Effector memory CD8-positive, alpha-beta T cell (primary cell): ENCODE measurements around the gene SNAP25.

Source experiments
- ATAC-seq: fragments of 150-1000 bp; cut with Tn5 transposase; replicated peaks from 2 replicates; pipeline ENCODE4 v1.10.0; 2021; ENCODE audit warnings: mild to moderate bottlenecking, moderate library complexity
- DNase-seq, 3 experiments: peaks; one replicate each; pipeline ENCODE4 v3.0.0; 2021
- H3K27ac Mint-ChIP-seq, 2 donors: one replicate each; pipeline ENCODE4 v1.8.0; 2022; ENCODE audit warnings: mild to moderate bottlenecking in 2 of 2, mixed read lengths in 2 of 2, moderate library complexity in 2 of 2
- H3K27me3 Mint-ChIP-seq, 2 donors: one replicate each; pipeline ENCODE4 v1.8.0; 2022; ENCODE audit warnings: mixed read lengths in 2 of 2
- H3K36me3 Mint-ChIP-seq: one replicate; pipeline ENCODE4 v1.8.0; 2022; ENCODE audit warnings: mild to moderate bottlenecking, moderate library complexity, mixed read lengths; ENCODE audit not compliant: insufficient read depth
- H3K4me1 Mint-ChIP-seq, 2 donors: one replicate each; pipeline ENCODE4 v1.8.0; 2022; ENCODE audit warnings: low read depth in 2 of 2, mixed read lengths in 2 of 2
- H3K4me3 Mint-ChIP-seq, 2 donors: one replicate each; pipeline ENCODE4 v1.8.0; 2022; ENCODE audit warnings: mild to moderate bottlenecking in 2 of 2, mixed read lengths in 2 of 2, moderate library complexity in 2 of 2
- H3K9me3 Mint-ChIP-seq, 2 donors: one replicate each; pipeline ENCODE4 v1.8.0; 2022; ENCODE audit warnings: mixed read lengths in 2 of 2
- total RNA-seq, 9 experiments: gene quantifications; one replicate each; lab custom pipeline; 2026; lab: John Stamatoyannopoulos, UW

SNAP25 gene
- total RNA-seq: 0 to 0.19 (median 0.06) reads per million in 9 experiments

DNA sequence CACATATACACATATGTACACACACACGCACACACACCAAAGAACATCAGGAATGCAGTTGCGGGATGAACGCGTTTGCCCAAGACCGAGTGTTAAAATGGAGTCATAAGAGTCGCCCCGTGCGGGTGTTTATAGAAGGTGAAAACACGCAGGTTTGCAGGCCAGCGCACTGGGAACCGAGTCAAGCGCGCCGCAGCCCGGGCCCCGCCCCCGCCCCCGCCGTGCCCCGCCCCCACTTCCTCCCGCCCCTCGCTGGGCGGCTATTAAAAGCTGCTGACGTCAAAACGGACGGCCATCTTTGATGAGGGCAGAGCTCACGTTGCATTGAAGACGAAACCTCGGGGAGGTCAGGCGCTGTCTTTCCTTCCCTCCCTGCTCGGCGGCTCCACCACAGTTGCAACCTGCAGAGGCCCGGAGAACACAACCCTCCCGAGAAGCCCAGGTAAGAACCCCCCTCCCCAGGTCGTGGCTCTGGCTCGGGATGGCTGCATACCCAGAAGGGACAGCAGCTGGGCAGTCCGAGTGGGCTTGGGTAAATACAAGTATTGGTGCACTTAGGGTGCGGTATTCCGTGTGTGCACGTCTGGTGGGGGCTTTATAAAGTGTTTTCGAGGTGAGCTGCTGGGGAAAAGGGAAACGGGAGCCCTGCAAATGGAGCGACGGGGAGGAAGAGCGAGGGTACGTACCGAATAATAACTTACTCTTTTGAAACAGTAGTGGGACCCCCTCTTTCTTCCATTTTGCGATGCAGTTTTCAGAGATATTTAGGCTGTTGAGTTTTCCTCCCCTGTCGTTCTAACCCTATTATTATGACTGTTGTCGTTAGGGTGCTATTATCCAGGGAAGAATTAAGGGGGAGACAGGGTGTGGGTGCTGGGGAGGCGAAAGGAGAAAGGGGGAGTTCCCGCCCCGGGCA, at the start of gene SNAP25:
Gene SNAP25, plus strand, starts transcription at position 295 of the 916 bp plus-strand sequence. CDS start 56,662 bp downstream, outside the sequence.
- peaks cover 53 to 75% of the 10 kb centered on the region in 2 donors for H3K27me3 Mint-ChIP-seq
- peaks cover 0 to 7% of the 10 kb centered on the region in 2 donors for H3K9me3 Mint-ChIP-seq
- ATAC-seq (peak; percentile 59), DNase-seq (peak; percentile 10 to 32 (median 23))
- peaks cover 5 to 12% of the 10 kb centered on the region in 2 donors for H3K4me1 Mint-ChIP-seq
- H3K27ac Mint-ChIP-seq: no peak within 1 kb of the TSS
- H3K4me3 Mint-ChIP-seq: peak within 1 kb of the TSS; percentile 7 to 69
- no peaks in the 10 kb centered on the region for H3K36me3 Mint-ChIP-seq

DNA sequence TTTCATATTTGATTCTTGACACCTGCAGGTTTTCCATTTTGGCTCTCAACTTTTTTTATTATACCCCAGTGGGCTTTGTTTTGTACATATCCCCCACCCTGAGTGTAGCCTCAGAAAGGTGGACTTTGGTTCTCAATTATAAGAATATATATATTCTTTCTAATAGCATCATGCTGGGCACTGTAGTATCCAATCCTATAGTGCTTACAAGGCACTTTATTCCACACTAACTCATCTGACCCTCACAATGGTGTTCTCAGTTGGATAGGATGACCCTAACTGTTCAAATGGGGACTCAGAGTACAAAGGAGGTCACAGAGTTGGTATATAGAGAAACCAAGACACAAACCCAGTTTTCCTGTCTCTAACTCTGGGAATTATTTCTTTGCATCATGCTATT, 48.9 kb upstream of the SNAP25 start:
- Mint-ChIP-seq H3K27ac (no peak overlapping the region), H3K27me3 (peaks cover 26 to 51% of the 10 kb centered on the region in 2 donors), H3K36me3 (no peaks in the 10 kb centered on the region), H3K9me3 (peaks cover 0 to 1% of the 10 kb centered on the region in 2 donors), H3K4me1 (peaks cover 4 to 5% of the 10 kb centered on the region in 2 donors), H3K4me3 (no peak overlapping the region)
- DNase-seq (no peak), ATAC-seq (no peak)

DNA sequence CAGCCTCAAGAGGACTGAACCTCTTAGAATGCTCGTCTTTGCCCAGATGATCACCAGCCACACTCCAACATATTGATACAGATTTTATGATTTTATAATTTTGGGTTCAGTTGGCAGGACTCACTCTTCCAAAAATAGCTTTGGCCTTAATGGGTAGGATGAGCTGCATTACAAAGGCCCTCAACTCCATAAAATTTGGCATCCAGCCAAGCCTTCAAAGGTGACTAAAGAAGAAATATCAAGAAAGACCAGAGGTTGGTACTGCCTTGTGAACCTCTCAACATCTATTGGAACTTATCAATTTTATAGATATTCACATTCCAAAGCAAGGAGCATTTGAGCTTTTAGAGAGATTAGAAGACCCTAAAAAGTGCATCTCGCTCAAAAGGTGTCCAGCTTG, 48.4 kb upstream of the SNAP25 start:
- Mint-ChIP-seq H3K9me3 (peaks cover 0 to 1% of the 10 kb centered on the region in 2 donors), H3K27me3 (peaks cover 26 to 51% of the 10 kb centered on the region in 2 donors), H3K4me3 (no peak overlapping the region), H3K36me3 (no peaks in the 10 kb centered on the region), H3K4me1 (peaks cover 4 to 5% of the 10 kb centered on the region in 2 donors), H3K27ac (no peak overlapping the region)
- ATAC-seq (no peak), DNase-seq (no peak)

DNA sequence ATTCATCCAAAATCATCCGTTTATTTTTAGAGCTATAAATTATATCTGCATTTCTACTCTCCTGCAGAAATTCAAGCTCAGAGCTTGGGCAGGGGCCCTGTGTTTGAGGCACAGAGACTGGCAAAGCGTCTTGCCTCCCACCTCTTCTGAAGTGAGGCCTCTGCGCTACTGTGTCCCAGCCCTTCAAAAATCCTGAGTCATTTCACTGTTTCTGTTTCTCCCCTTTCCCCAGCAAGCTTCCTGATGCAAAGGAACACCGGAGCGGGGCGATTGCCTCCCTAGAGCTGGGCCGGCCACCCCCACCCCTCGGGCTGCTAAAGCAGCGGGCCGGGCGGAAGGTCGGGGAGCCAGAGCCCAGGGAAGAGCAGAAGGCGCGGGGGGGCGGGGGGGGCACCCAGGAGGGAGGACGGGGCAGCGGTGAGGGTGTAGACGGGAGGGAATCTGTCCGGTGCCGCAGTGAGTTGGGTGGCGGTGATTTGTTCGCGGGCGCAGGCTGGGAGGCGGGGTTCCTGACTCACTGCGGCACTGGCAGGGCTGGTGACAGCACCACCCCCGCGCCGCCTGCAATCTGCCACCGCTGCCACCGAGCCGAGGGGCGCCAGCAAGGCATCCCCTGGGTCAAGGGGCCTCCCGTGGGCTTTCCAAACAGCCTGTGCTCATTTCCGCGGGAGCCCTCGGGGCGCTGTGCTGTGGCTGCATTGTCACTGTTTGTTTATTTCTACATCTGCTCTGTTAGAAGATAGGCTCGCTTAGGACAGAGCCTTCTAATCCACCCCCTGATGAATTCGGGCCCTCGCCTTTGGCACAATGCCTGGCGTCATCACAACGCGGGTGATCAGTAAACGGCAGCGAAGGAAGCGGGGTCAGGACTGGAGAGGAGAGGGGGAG, 46.5 kb upstream of the SNAP25 start:
- peaks cover 32 to 61% of the 10 kb centered on the region in 2 donors for H3K27me3 Mint-ChIP-seq
- DNase-seq: no peak
- no peaks in the 10 kb centered on the region for H3K36me3 Mint-ChIP-seq
- no peak overlapping the region for H3K27ac Mint-ChIP-seq
- ATAC-seq: peak; percentile 59
- peaks cover 4 to 5% of the 10 kb centered on the region in 2 donors for H3K4me1 Mint-ChIP-seq
- H3K4me3 Mint-ChIP-seq: peak overlapping the region; percentile 70
- H3K9me3 Mint-ChIP-seq: peaks cover 0 to 1% of the 10 kb centered on the region in 2 donors

DNA sequence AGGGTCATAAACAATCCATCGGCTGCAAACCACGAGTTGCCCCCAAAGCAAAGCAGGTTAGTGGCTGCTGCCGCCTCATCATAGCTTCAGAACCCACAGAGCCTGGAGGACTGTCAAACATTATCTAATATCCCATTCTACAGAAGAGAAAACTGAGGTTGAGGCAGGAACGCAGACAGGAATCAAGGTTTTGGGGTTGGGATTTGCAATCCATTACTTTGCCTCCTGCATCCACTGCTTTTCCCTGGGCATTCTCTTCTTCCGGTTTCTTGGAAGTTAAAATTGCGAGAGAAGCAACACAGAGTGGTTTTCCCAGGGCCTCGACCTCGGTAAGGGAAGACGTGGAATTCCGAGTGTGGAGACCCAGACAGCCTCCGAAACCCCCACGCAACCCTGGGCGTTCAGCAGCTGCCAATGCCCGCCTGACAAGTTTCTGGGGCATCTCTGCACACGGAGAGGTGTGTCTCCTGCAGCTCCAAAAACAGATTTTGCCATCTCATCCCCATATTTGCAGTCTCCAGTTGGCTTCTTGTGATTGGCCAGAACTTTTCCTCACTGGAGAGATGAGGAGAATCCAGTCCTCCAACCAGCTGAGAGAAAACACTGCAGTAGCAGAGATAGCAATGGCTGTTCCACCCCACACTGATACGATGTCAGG, 45.5 kb upstream of the SNAP25 start:
- Mint-ChIP-seq H3K4me3 (no peak overlapping the region), H3K27me3 (peaks cover 42 to 57% of the 10 kb centered on the region in 2 donors), H3K27ac (no peak overlapping the region), H3K4me1 (peaks cover 4 to 5% of the 10 kb centered on the region in 2 donors), H3K9me3 (peaks cover 0 to 1% of the 10 kb centered on the region in 2 donors), H3K36me3 (no peaks in the 10 kb centered on the region)
- DNase-seq (no peak), ATAC-seq (no peak)

DNA sequence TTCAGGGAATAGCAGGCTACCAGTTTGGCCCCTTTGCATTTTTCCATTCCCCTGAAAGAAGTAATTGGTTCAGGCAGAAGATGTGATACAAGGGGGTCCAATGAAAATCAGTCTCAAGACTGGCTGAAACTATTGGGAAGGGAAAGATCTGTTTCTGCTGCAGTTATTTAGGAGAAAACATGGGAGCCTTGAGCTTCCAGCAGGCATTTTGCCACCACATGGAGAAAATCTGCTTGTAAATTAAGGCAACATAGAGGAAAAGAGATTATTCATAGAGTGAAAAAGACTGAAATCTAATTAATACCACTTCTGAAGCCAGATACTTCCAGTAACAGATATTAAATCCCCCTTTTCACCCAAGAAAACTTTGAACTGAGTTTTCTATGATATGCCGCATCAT, 44.2 kb upstream of the SNAP25 start:
- no peak for DNase-seq
- peaks cover 46 to 57% of the 10 kb centered on the region in 2 donors for H3K27me3 Mint-ChIP-seq
- no peaks in the 10 kb centered on the region for H3K9me3 Mint-ChIP-seq
- ATAC-seq: no peak
- no peak overlapping the region for H3K4me3 Mint-ChIP-seq
- H3K27ac Mint-ChIP-seq: no peak overlapping the region
- peaks cover 4 to 5% of the 10 kb centered on the region in 2 donors for H3K4me1 Mint-ChIP-seq
- H3K36me3 Mint-ChIP-seq: no peaks in the 10 kb centered on the region

DNA sequence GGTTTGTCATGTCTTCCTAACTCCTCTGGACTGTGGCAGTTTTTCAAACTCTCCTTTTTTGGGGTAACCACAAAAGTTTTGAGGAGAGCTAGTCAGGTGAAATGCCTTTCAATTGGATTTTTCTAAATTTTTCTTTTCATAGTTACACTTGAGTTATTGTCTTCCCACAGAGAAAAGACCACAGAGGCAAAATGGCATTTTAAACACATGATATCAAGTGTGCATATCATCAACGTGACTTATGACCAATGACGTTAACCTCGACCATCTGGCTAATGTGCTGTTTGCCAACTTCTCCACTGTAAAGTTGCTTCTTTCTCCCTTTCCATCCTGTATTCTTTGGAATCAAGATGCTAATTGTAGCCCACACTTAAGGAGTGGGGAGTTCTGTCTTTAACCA, 41.3 kb upstream of the SNAP25 start:
- H3K4me1 Mint-ChIP-seq: peaks cover 3 to 4% of the 10 kb centered on the region in 2 donors
- DNase-seq (no peak), ATAC-seq (no peak)
- no peak overlapping the region for H3K27ac Mint-ChIP-seq
- peaks cover 37 to 38% of the 10 kb centered on the region in 2 donors for H3K27me3 Mint-ChIP-seq
- no peak overlapping the region for H3K4me3 Mint-ChIP-seq
- no peaks in the 10 kb centered on the region for H3K9me3 Mint-ChIP-seq
- no peaks in the 10 kb centered on the region for H3K36me3 Mint-ChIP-seq

DNA sequence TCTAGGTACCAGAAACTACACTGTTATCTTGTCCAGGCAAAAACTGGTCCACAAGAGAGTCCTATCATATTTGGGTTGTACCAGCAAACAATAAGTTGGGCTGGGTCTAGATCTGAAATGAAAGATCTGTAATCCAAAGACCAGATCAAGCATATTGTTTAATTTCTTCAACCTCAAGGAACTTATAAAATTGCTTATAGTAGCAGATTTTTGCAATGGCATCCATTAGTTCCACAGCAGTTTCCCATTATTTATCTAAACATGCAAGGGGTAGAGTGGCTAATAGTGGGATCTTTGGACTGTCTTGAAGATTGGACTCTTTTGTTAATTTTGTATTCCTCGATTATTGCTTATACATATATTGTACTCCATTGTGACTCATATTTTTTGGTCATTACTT, 40.5 kb upstream of the SNAP25 start:
- H3K27ac Mint-ChIP-seq: no peak overlapping the region

DNA sequence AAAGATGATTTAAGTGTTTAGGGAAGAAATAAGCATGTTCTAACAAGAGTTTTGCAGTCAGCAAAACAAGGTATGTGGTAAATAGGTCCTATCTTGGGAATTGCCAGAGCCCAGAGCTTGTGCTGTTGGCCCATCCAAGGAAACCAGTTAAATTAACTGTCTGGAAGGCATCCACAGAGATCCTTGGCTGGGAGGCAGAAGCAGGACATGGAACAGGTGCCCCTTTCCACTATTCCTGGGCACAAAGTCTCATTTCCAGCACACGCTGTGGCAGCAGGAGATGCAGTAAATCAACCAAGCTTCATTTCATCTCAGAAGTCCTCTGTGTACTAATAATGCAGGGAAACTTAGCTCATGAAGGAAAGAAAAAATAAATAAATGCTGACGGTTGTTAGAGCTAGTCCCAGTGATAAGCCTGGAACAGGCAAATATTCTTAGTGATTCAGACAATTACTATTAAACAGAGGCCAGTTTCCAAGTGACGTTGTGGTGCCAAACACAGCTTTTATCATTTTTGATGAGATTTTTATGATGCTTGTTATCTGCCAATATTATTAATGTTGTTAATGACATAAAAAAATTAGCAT, 39.8 kb upstream of the SNAP25 start:
- peaks cover 22 to 29% of the 10 kb centered on the region in 2 donors for H3K27me3 Mint-ChIP-seq
- no peaks in the 10 kb centered on the region for H3K9me3 Mint-ChIP-seq
- no peak overlapping the region for H3K27ac Mint-ChIP-seq
- ATAC-seq (no peak), DNase-seq (no peak)
- no peaks in the 10 kb centered on the region for H3K36me3 Mint-ChIP-seq
- H3K4me3 Mint-ChIP-seq: no peak overlapping the region
- H3K4me1 Mint-ChIP-seq: no peaks in the 10 kb centered on the region

More for the DNA sequence above, 40.5 kb upstream of the SNAP25 start:
- DNase-seq: no peak
- Mint-ChIP-seq H3K4me3 (no peak overlapping the region), H3K4me1 (no peaks in the 10 kb centered on the region), H3K9me3 (no peaks in the 10 kb centered on the region), H3K36me3 (no peaks in the 10 kb centered on the region), H3K27me3 (peaks cover 30 to 32% of the 10 kb centered on the region in 2 donors)
- ATAC-seq: no peak

DNA sequence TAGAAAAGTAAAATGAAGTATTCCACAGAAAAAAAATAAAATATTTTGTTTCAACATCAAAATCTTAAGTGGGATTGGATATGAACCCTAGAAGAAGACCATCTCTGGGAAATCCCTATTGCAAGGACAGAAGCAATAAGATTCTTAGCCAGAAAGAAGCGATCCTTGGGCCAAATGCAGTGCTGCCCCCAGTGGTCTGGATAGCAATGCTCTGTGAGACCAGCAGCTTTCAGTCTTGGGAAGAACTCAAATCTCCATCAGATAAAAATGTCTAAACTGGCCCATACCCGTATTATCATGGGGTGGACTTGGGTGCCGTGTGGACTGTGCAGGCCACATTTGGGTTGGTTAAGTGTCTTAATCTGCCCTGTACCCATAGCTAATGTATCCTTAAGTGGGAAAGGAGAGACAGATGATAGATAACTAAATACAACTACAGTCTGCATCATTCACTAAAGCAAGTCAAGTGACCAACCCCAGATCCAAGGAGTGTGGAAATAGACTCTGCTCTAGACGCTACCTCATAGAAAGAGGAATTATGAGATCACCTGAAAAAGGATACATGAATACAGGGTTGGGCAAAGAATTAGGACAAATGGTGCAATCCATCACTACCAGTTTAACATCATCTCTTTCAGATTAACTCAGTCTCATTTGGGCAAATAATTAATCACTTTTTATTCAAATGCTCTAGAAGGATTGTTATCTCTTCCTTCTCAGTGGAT, 38.9 kb upstream of the SNAP25 start:
- no peaks in the 10 kb centered on the region for H3K36me3 Mint-ChIP-seq
- H3K4me1 Mint-ChIP-seq: no peaks in the 10 kb centered on the region
- H3K27ac Mint-ChIP-seq: no peak overlapping the region
- H3K27me3 Mint-ChIP-seq: peaks cover 14 to 20% of the 10 kb centered on the region in 2 donors
- H3K4me3 Mint-ChIP-seq: no peak overlapping the region
- ATAC-seq: no peak
- DNase-seq: no peak
- no peaks in the 10 kb centered on the region for H3K9me3 Mint-ChIP-seq

DNA sequence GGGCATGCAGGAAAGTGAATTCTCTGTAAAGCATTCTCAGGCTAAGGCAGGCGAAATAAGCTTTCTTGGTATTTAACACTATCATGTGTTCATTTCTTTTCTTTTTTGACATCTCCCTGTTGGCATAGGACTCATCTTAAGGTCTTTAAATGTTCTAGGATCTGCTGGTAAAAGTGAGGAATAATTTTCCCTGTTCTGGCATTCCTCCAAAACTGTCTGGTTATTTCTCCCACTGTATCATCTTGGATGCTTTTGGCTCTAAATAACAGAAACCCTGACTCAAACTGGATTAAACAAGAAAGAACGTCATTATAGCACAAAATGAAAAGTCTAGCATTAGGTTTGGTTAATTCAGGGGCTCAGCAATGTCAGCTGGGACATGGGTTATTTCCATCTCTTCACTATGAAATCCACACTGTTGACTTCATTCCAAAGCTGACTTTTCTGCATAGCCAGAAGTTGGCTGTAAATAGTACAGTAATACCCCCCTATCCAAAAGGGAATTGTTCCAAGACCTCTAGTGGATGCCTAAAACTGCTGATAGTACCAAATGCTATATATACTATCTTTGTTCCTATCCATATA, 37.9 kb upstream of the SNAP25 start:
- H3K4me3 Mint-ChIP-seq: no peak overlapping the region
- no peaks in the 10 kb centered on the region for H3K36me3 Mint-ChIP-seq
- H3K27ac Mint-ChIP-seq: no peak overlapping the region
- H3K9me3 Mint-ChIP-seq: peaks cover 0 to 2% of the 10 kb centered on the region in 2 donors
- H3K4me1 Mint-ChIP-seq: no peaks in the 10 kb centered on the region
- DNase-seq (no peak), ATAC-seq (no peak)
- peaks cover 14 to 20% of the 10 kb centered on the region in 2 donors for H3K27me3 Mint-ChIP-seq
